ENCODE results near the gene PMS2. TPM values are rescaled to one million over a fixed set of nuclear protein-coding genes. Genes with fewer than 3 reads are reported as not detected.
"Not testable (repeated sequence)": the region's sequence is repeated elsewhere in the genome, so short reads cannot be mapped to it uniquely, and the experiment has no call there.

The PMS2 gene
- polyA plus RNA-seq, 1 donor (not counting 4 experiments of a cell fraction or from before 2014, with no cell fraction given), result 12.7 TPM

- Histone ChIP-seq H3K79me2 (ENCODE audit: control insufficient read depth, insufficient read depth, low read length) (peaks cover 30% of the 10 kb centered on the region), H2AFZ (ENCODE audit: control insufficient read depth, low read length) (no peak overlapping the region), H3K4me2 (ENCODE audit: control insufficient read depth, extremely low read depth, insufficient read depth, low read depth, low read length) (no peak overlapping the region), H3K9me3 (ENCODE audit: control insufficient read depth, low read depth, low read length) (no peaks in the 10 kb centered on the region), H3K9me1 (ENCODE audit: control insufficient read depth, extremely low read depth, insufficient read depth, low read length) (no peaks in the 10 kb centered on the region), H4K20me1 (ENCODE audit: control insufficient read depth, extremely low read depth, insufficient read depth, low read length) (no peaks in the 10 kb centered on the region), H3K36me3 (ENCODE audit: control insufficient read depth in 2 of 2, extremely low read depth in 1 of 2, insufficient read depth in 2 of 2, low read length in 2 of 2) (peaks cover 0 to 6% of the 10 kb centered on the region in 2 experiments), H3K9ac (ENCODE audit: control insufficient read depth, extremely low read depth, insufficient read depth, low read length) (no peak overlapping the region), H3K27ac (ENCODE audit: control insufficient read depth, insufficient read depth, low read length) (no peak overlapping the region), H3K27me3 (ENCODE audit: control insufficient read depth, extremely low read depth, insufficient read depth, low read length) (no peaks in the 10 kb centered on the region), H3K4me1 (ENCODE audit: control insufficient read depth, extremely low read depth, insufficient read depth, low read length) (peaks cover 8% of the 10 kb centered on the region), H3K4me3 (ENCODE audit: control insufficient read depth in 2 of 3, extremely low read depth in 1 of 3, insufficient read depth in 2 of 3, low read depth in 1 of 3, low read length in 3 of 3) (no peak overlapping the region)
- FAIRE-seq (no peak), DNase-seq (ENCODE audit: low read depth, low spot score) (no peak)
- TF ChIP-seq EZH2 (IDR thresholded peaks at IDR 0.05; ENCODE audit: low read length), result no peak
- no peak for TF ChIP-seq CTCF (optimal IDR thresholded peaks at IDR 0.05 in 1 of 3, IDR thresholded peaks at IDR 0.05 in 1 of 3, conservative IDR thresholded peaks at IDR 0.05 in 1 of 3; ENCODE audit: extremely low read depth in 1 of 3, insufficient read depth in 2 of 3, low read length in 3 of 3)
- dilution Hi-C loops (cut with MboI; ENCODE audit: extremely low pct_ligation_motif_present, low sequenced_read_pairs), result no loop called here
These were observed 47.8 kb upstream of the PMS2 start for GRCh38 chr7:6056616-6057015.

GRCh38 chr7:6051185-6051584 is 42.3 kb upstream of the PMS2 start:
- H3K4me2 ChIP-seq (ENCODE audit: control insufficient read depth, extremely low read depth, insufficient read depth, low read depth, low read length); H2AFZ ChIP-seq (ENCODE audit: control insufficient read depth, low read length); H3K9me1 ChIP-seq (ENCODE audit: control insufficient read depth, extremely low read depth, insufficient read depth, low read length); H3K9me3 ChIP-seq (ENCODE audit: control insufficient read depth, low read depth, low read length); H3K9ac ChIP-seq (ENCODE audit: control insufficient read depth, extremely low read depth, insufficient read depth, low read length); H3K79me2 ChIP-seq (ENCODE audit: control insufficient read depth, insufficient read depth, low read length); DNase-seq (ENCODE audit: low read depth, low spot score); H3K27me3 ChIP-seq (ENCODE audit: control insufficient read depth, extremely low read depth, insufficient read depth, low read length); H4K20me1 ChIP-seq (ENCODE audit: control insufficient read depth, extremely low read depth, insufficient read depth, low read length); H3K4me3 ChIP-seq (ENCODE audit: control insufficient read depth in 2 of 3, extremely low read depth in 1 of 3, insufficient read depth in 2 of 3, low read depth in 1 of 3, low read length in 3 of 3); H3K27ac ChIP-seq (ENCODE audit: control insufficient read depth, insufficient read depth, low read length); FAIRE-seq; H3K4me1 ChIP-seq (ENCODE audit: control insufficient read depth, extremely low read depth, insufficient read depth, low read length); dilution Hi-C loops (cut with MboI; ENCODE audit: extremely low pct_ligation_motif_present, low sequenced_read_pairs): not testable (repeated sequence)
- H3K36me3 ChIP-seq (ENCODE audit: control insufficient read depth in 2 of 2, extremely low read depth in 1 of 2, insufficient read depth in 2 of 2, low read length in 2 of 2), result peaks cover 8 to 10% of the 10 kb centered on the region in 2 experiments

GRCh38 chr7:6049780-6050179 is 40.9 kb upstream of the PMS2 start:
- no peak overlapping the region for H3K4me3 ChIP-seq (ENCODE audit: control insufficient read depth in 2 of 3, extremely low read depth in 1 of 3, insufficient read depth in 2 of 3, low read depth in 1 of 3, low read length in 3 of 3)
- FAIRE-seq (no peak), DNase-seq (ENCODE audit: low read depth, low spot score) (no peak)
- dilution Hi-C loops (cut with MboI; ENCODE audit: extremely low pct_ligation_motif_present, low sequenced_read_pairs), result no loop called here
- no peak overlapping the region for H3K9ac ChIP-seq (ENCODE audit: control insufficient read depth, extremely low read depth, insufficient read depth, low read length)
- H4K20me1 ChIP-seq (ENCODE audit: control insufficient read depth, extremely low read depth, insufficient read depth, low read length), result no peaks in the 10 kb centered on the region
- H2AFZ ChIP-seq (ENCODE audit: control insufficient read depth, low read length), result no peak overlapping the region
- H3K9me3 ChIP-seq (ENCODE audit: control insufficient read depth, low read depth, low read length), result no peaks in the 10 kb centered on the region
- no peaks in the 10 kb centered on the region for H3K27me3 ChIP-seq (ENCODE audit: control insufficient read depth, extremely low read depth, insufficient read depth, low read length)
- no peak for TF ChIP-seq EZH2 (IDR thresholded peaks at IDR 0.05; ENCODE audit: low read length)
- TF ChIP-seq CTCF (optimal IDR thresholded peaks at IDR 0.05 in 1 of 3, IDR thresholded peaks at IDR 0.05 in 1 of 3, conservative IDR thresholded peaks at IDR 0.05 in 1 of 3; ENCODE audit: extremely low read depth in 1 of 3, insufficient read depth in 2 of 3, low read length in 3 of 3), result no peak
- peaks cover 10 to 11% of the 10 kb centered on the region in 2 experiments for H3K36me3 ChIP-seq (ENCODE audit: control insufficient read depth in 2 of 2, extremely low read depth in 1 of 2, insufficient read depth in 2 of 2, low read length in 2 of 2)
- no peaks in the 10 kb centered on the region for H3K4me1 ChIP-seq (ENCODE audit: control insufficient read depth, extremely low read depth, insufficient read depth, low read length)
- H3K79me2 ChIP-seq (ENCODE audit: control insufficient read depth, insufficient read depth, low read length), result peaks cover under 1% of the 10 kb centered on the region
- H3K27ac ChIP-seq (ENCODE audit: control insufficient read depth, insufficient read depth, low read length), result no peak overlapping the region
- H3K9me1 ChIP-seq (ENCODE audit: control insufficient read depth, extremely low read depth, insufficient read depth, low read length), result no peaks in the 10 kb centered on the region
- H3K4me2 ChIP-seq (ENCODE audit: control insufficient read depth, extremely low read depth, insufficient read depth, low read depth, low read length), result no peak overlapping the region
